DOHH2 (cell line): Measurements from ENCODE around the gene SLAIN1.

ENCODE experiments used
- CTCF ChIP-seq: fragments of 200-600 bp; sonication (generic); IDR thresholded peaks from one replicate; pipeline ENCODE4 v1.5.1; 2014; ENCODE audit warnings: antibody characterized with exemption, mild to moderate bottlenecking, low read depth, low read length; ENCODE audit not compliant: poor library complexity, severe bottlenecking
- EZH2phosphoT487 ChIP-seq: fragments of 200-600 bp; sonication (generic); IDR thresholded peaks from 2 replicates; pipeline ENCODE4 v1.6.1; 2017; ENCODE audit warnings: borderline replicate concordance, mild to moderate bottlenecking, antibody characterized with exemption, low read length, moderate library complexity, mixed read lengths

- no peak for TF ChIP-seq CTCF
- no peak for TF ChIP-seq EZH2phosphoT487
Measured at GRCh38 chr13:77696879-77697216, 639 bp upstream of the SLAIN1 start.
